GM18870 (cell line): ENCODE measurements around the gene AP3S2.
"Not testable (repeated sequence)": the region's sequence is repeated elsewhere in the genome, so short reads cannot be mapped to it uniquely, and the experiment has no call there.

Experiments
- ATAC-seq: cut with Tn5 transposase; IDR thresholded peaks from one replicate; pipeline ENCODE4 v1.9.1; 2021; ENCODE audit warnings: moderate library complexity; ENCODE audit not compliant: unreplicated experiment

The AP3S2 gene

DNA sequence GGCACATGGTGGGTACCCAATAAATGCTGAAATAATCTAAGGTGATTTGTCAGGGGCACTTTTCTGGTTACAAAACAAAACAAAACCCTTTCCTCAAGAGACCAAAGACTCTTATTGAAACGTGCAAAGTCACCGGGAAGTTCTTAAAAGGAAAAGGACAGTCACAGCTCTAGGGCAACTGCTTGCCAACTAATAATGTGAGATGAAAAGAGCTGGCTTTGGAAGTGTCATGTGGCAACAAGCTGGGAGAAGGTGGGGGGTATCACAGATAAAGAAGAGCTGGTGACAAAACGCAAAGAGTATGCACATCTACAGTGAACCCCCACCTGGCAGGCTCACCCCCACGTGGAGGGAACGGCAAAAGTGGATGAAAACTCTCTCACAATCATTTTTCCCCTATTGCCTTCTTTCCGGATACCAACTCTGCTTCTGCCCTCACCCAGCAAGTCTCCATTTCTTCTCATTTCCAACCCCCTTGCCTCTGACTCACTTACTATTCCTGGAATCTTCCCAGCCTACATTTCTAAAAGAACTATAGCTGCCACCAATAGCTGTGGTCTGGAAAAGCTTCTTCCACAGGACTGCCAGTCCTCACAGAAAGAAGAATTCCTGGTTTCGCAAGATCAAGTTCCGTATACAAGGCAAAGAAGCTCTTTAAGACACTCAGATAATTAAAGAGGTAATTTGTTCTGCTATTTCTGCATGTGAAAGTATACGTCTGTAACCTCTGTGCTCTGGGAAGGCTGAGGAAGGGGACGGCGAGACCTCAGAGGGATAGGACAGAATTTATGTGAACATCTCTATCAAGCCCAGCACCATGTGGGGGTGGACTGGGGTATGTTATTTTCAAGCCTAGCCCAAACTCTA lies 57.3 kb downstream of the AP3S2 start:
- no peak for ATAC-seq

DNA sequence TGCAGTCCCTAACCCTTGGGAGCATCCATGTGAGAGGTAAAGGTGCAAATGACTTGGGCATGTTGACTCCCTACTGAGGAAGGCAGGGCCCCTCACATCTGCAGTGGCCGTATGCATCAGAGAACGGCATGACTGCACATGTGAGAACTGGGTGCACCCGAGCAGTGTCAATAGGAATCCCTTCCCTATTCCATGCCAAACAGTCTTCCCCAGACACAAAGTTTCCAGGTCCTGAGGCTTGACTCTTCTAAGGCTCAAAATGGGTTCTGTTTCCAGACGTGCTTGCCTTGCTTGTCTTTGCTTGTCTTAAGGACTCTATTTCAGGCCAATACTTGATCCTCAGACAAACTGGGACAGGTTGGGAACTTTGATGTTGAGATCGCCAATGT lies 58.6 kb downstream of the AP3S2 start:
- ATAC-seq = no peak

DNA sequence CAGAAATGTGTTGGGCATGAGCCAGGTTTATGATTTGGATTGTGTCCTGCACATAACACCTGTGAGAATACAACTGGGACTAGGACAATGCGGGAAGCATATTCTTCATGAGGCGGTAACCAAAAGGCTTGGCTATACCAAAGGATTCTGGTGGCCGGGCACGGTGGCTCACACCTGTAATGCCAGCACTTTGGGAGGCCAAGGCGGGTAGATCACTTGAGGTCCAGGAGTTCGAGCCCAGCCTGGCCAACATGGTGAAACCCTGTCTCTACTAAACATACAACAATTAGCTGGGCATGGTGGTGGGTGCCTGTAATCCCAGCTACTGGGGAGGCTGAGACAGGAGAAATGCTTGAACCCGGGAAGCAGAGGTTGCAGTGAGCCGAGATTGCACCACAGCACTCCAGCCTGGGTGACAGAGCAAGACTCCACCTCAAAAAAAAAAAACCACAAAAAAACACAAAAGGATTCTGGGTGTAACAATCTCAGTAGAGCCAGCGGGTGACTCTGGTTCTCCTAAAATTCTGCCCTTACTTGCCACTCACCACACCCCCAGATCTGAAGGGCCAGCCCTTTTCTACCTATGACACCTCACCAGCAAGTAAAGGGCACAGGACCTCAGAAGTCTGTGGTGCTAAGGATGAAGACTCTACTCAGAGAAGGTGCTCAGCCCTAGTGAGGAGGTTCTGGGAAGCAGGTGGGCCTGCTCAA lies 59.2 kb downstream of the AP3S2 start:
- not testable (repeated sequence) for ATAC-seq

DNA sequence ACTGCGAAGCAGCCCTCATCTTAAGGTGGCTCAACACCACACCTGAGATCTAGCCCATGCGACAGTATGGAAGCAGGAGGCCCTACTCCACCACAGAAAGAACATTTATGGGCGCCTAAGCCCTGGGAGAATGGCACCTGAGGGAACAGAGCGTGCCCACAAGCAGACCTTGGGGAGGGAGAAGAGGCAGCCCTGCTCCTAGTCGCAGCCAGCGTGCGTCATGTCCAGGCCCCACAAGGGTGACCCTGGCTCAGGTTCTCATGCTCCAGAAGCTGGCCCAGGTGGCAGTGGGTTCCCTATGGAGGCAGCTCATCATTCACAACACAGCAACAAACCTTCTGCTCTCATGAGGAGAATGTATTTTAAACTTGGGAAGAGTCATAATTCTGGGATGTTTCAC lies 59.8 kb downstream of the AP3S2 start:
- no peak for ATAC-seq

DNA sequence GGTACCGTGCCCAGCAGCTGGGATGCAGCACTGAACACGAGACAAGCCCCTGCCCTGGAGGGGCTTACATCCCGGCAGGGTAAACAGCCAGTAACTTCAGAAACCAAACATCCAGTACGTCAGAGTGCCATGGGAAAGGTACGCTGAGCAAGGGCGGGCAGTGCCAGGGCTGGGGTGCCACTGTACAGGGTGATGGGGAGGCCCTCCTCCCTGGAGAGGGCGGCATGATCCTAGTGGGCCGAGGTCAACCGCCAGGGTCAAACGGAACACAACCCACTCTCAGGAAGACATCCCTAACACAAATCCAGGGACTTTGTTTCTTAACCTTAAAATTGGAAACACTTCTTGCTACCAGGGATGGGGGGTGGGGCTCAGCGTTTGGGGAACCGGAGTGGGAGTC lies 63.2 kb downstream of the AP3S2 start:
- ATAC-seq = no peak

DNA sequence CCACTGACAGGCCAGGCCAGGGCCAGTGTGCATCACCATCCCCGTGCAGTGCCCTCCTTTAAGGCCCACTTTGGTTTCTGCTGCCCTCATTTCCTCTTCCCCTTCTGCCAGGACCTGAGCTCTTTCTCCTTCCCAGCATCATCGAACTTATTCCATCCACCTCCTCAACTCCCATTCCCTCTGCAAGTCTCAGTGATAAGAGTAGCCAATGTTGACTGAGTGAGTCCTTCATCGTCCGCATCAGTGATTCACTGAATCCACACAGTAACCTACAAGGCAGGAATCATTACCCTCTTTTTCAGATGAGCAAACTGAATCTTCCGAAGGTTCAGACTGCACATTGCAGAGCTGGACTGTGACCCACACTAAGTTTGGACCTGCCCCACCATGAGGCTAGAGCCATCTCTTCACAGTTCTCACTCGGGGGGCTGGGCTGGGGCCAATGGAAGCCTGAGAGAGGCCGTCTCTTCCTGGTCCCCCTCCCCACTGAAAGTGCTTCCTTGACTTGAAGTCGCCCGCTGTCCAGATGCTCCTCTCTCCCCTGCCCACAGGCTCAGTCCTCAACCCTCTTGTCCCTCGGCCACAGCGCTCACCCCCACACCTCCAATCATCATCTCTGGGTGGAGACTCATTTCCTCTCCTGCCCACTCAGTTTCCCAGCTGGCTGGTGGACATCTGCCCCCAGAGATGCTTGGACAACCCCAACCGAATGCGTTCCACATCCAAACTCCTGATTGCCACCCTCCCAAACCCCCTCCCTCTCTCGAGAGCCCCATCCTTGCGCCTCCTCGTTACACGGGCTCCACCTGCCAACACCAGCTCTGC lies 64.0 kb downstream of the AP3S2 start:
- no peak for ATAC-seq

DNA sequence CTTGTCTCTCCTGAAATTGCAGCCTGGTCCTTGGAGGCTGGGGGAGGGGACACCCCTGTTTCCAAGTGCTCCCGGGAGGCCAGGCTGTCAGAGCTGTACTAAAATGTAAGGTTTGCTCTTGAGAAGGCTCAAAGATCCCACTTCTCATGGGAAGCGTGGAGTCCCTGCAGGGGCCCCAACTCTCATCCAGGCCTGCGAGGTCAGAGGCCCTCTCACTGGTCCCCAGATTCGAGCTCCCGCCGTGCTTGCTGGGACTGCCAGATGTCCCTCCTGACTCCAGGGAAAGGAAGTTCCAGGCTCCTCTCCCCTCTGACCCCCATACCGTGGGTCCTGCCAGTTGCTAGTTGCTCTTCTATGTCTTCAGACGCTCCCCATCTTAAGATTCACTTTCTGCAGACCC lies 64.6 kb downstream of the AP3S2 start:
- no peak for ATAC-seq

DNA sequence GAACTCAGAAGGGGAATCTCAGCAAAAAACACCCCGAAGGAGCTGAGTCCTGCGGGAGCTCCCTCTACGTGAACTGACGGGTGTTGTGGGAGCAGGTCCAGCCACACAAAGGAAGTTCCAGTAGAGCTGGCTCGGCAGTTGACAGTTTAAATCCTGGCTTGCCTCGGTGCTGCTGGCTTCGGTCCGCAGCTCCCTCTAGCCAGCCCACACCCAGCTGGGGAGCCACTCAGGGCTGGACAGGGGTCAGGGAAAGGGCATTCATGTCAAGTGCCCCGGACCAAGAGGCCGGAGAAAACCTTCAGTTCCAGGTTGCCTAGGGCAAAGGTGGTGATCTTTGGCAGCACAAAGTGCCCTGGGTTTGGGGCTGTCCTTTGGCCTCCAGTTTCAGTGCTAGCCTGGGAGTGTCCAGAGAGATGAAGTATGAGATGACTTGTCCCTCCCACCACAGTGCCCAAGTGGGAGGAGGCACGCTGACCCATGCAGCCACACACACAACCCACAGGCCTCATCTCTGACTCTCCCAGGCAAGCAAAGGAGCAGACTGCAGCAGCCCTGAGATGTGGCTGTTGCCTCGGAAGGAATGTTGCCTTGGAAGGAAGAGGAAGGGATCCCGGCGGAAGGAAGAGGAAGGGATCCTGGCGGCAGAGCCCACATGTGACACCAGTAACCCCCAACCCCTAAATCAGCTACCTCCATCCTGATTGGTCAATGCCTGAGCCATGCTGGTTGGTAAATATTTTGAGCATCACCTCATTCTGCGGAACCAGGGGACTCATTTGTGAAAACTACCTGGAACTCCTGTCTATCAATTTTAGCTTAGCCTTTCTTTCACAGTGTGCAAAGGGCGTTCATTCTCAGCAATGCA lies 65.3 kb downstream of the AP3S2 start:
- ATAC-seq = no peak

DNA sequence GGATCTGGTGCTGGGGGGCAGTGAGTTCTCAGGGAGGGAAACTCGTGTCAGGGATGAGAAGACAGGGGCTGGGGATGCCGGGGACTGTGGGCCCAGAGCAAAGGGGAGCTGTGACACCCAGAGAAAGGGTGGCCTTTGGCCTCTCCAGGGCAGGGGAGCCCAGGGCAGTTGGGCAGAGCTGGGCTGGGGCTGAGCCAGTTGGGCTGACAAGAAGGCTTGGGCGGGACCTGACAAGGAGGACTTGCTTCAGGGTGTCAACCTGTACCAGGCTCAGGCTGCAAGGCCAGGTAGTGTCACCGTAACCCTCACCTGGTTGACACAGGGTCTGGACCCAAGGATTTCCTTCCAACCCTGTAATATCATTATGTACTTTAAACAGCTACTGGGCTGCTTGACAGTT lies 66.0 kb downstream of the AP3S2 start:
- ATAC-seq = no peak

DNA sequence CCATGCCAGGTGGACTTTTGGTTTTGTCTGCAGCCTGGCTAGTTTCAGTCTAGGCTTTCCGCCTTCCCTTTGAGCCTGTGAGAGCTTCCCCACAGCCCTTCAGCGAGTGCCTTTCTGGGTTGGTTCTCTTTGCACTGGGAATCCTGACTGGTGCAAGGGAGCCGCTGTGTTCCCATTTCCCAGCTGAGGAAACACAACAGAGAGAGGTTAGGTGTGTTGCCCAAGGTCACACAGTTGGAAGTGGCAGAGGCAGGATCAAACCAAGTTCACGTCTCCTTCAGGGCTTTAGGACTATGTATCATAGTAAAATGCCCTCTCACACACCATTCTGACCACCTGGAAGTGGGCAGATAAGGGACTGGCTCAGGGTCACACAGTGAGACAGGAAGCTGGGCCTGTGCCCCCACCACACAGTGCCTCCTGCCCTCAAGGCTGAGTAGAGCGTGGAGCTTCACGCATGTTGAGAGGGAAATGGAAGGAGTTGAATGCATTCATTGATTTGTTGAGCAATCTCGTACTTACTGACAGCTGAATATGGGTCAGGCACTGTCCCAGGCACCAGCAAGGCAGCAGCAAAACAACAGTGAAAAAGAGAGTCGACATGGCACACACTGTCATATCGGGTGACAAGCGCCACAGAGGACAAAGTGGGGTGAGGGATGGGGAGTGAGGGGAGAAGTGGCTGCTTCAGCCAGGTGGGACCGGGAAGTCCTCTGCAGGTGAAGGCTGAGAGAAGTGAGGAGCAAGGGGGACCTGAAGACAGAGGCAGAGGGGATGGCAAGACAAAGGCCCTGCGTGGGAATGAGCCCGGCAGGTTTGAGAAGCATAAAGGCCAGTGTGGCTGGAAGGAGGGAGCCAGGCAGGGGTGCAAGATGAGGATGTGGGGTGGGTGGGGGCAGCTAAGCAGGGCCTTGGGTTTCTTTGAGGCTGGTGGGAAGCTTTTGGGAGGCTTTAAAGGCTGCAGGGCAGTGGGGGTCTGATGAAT lies 66.8 kb downstream of the AP3S2 start:
- no peak for ATAC-seq

DNA sequence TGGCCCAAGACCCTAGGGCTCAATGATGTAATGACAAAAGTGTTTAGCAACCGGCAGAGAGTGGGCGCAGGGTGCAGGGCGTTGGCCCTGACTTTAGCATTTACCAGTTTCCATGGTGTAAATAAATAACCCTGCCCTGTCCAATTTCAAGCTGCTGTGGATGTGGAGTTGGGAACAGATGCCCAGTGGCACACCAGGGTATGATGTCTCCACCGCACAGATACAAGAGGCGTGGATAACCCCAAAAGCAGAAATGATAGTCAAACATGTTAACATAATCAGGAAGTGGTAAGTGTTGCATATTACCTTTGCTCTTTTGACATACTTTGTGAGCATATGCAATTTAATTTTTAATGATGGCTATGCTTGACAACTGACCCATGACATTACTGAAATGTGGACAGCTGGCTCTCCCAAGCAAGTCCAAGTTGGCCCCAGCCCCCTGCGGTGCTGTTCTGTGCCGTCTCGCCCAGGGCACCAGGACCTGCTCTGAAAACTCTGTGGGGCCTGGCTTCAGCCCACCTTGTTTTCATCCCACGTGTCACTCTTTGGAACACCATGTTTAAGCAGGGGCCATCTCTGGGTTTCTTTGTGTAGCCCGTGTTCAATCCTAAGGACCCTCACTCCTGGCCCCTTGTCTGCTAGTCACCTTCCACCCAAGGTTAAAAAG lies 68.4 kb downstream of the AP3S2 start:
- no peak for ATAC-seq

DNA sequence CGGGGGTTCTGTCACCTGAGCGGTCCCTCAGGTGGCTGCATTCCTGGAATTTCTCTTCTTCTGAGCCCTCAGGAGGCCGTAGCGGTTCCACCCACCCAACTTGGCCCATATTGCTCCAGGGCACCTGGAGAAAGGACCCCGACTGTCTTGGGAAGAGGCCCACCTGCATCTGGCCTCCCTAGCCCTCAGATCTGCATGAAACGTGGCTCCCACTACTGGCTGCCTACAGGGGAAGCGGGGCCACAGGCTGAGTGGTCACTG lies 69.3 kb downstream of the AP3S2 start:
- ATAC-seq = no peak

DNA sequence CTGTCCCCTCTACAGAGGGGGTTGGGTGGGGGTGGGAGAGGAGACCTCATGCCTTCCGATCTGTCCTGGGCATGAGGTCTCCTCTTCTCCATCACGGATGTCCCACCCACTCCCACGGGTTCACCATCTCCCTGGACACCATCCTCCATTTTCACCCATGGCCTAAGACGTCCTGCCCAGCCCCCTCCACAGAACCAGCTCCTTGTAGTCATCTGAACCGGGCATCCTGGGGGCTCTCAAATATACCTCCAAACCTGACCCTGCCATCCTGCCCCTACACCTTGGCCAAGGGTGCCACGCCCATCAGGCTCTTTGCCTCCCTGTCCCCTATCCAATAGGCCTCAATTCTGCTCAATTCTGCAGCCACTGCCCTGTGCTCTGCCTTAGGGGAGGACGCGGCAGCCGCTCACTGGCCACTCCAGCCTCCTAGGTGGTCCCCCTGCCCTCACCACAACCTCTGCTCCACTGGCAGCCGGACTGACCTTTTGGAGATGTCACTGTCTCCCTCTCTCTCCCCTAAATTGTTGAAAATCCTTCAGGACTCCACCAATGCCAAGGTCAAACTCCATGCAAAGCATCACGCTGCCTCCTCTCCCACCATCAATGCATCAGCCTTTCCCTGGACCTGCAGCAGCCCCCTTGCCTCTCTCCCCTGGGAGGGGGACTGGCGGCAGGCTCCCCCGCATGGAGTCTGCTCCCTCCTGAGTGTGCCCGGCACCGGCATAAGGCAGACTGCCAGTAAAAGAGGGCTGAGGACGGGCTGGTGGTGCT lies 69.8 kb downstream of the AP3S2 start:
- ATAC-seq = no peak

DNA sequence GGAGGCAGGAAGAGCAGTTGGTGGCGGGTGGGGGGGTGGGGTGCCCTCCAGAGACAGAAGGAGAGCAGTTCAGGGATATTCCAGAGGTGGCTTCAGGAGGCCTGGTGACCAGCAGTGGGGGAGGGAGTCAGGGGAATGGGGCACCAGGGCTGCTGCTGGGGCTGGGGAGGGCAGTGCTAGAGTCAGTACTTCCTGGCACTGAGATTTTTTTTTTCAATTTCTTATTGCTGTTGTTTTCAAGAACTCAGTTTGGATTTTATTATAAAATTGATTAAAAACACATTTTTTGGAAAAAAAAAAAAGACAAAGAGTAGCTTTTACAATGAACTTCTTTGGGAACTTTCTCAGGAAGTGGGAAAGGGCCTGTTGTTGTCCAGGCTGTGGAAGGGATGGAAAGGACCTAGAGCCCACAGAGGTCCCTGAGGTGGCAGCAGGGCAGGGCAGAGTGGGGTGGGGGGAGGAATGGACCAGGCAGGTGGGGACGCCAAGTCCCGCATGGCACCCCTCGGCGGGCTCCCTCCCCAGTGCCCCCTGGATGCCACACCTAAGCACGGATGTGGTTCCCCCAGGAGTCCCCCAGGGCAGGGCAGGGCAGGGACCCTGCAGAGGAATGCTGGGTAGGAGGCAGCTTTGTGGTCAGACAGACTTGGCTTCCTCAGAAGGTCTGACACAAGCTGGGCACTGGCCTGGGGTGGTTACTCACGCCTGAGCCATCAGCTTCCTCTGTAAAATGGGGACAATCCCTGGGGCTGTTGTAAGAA lies 70.7 kb downstream of the AP3S2 start:
- ATAC-seq = no peak

DNA sequence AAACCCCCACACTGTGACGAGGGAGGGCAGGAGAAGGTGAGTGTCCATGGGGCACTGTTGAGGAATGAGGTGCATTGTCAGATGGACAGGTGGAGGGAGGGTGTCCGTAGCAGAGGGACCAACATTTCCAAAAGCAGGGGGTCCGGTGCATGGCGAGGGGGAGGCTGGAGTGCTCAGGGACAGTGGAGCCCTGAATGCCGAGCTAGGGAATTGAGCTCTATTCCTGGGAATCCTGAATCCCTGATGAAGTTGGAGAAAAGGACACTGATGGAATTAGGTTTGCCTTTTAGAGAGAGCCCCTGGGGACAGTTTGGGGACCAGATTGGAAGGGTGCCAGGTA lies 71.2 kb downstream of the AP3S2 start:
- ATAC-seq = no peak

DNA sequence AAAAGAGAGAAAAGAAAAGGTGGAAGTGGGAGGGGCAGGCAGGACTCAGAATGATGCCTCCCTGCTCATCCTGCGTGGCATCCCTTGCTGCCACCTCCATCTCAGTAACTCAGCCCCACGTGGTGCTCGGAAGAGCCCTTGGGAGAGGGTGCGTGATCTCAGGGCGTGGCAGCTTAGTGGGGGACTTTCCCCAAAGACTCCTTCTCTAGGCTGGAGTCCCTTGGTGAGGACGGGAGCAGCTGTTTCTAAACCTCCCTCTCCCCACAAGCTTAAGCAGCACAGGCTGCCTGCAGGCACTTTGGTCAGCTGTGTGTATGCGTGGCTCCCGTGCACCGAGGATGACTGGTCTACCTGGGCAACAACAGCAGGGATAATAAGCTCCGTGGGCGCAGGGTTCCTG lies 71.8 kb downstream of the AP3S2 start:
- no peak for ATAC-seq

DNA sequence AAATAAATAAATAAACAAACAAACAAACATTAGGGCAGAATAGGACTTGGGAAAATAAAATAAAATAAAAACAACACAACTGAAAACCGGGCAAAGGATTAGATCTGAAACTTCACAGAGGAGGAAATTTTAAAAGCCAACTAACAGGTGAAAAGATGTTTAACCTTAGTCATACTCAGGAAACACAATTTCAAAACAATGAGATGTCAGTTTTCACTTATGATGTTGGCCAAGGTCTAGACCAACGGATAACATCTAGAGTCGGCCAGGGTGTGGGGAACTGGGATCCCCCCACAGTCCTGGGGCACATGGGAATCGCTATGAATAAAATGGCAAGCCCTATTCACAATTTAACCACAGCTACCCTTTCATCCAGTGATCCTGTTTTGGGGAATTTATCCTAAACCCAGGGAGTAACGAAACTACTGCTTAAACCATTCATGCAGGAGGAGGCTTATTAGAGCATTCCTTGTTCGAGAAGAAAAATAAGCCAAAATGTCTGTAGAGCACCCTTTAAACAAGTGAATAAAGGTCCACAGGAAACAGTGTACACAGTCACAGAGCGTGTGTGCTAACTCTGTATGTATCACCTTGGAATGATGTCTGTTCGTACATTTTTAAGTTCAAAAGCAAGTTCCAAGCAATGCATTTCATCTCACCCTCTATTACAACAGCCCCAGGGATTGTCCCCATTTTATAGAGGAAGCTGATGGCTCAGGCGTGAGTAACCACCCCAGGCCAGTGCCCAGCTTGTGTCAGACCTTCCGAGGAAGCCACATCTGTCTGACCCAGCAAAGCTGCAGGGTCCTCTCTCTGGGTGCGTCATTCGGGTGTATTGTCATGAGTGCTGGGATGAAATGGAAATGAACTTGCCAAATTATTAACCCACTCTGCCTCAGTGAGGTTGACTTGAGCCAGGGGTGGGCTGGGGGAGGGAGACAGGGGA lies 72.9 kb downstream of the AP3S2 start:
- ATAC-seq = no peak
